Fibroblast of pulmonary artery (primary cell): ENCODE data around the gene SOX3.

Experiments
- DNase-seq: peaks from one replicate; pipeline ENCODE4 v3.0.0-alpha.2; 2010; ENCODE audit warnings: low read depth
- H3K4me3 ChIP-seq: replicated peaks from 2 replicates; pipeline ENCODE4 v1.5.1; 2011; ENCODE audit warnings: low read depth, mild to moderate bottlenecking, control low read depth, low read length, moderate library complexity
- TF ChIP-seq, protein P1 (sequence below): IDR thresholded peaks from 2 replicates; pipeline ENCODE4 v1.5.1; 2011; ENCODE audit warnings: mild to moderate bottlenecking, control low read depth, low read length, inconsistent platforms; ENCODE audit errors: missing control alignments

SOX3 gene

DNA sequence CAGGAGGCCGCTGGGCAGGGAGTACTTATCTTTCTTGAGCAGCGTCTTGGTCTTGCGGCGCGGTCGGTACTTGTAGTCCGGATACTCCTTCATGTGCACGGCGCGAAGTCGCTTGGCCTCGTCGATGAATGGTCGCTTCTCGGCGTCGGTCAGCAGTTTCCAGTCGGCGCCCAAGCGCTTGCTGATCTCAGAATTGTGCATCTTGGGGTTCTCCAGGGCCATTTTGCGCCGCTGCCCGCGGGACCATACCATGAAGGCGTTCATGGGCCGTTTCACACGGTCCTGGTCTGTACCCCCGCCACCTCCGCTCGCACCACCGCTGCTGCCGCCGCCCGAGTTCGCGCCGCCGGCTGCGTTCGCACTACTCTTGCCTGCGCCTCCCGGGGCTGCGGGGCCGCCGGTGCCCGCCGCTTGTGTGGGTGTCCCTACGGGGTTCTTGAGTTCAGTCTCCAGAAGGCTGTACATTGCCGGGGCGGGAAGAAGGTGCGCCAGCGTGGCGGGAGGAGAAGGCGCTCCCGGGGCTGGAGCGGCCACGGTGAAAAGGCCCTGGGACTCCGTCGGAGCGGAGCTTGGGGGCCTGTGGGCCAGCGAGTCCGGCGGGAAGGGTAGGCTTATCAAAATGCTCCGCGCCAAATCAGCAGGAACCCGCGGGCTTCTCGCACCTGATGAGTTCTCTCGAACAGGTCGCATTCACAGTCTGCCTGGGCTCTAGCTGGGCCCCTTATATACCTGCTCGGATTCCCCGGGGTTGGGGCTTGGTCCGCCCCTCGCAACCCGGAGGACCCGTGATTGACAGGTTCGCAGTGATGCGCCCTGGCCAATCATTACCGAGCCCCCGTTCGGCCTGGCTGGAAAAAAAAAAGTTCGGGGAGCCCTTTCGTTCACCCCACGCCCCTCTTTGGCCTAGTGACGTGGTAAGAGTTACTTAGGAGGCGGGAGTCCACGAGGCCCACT, at the start of gene SOX3:
TSS of gene SOX3 (minus strand) at position 699 of the 954 bp plus-strand sequence. CDS start at position 690, 9 bp downstream.
- TF ChIP-seq, protein P1, sequence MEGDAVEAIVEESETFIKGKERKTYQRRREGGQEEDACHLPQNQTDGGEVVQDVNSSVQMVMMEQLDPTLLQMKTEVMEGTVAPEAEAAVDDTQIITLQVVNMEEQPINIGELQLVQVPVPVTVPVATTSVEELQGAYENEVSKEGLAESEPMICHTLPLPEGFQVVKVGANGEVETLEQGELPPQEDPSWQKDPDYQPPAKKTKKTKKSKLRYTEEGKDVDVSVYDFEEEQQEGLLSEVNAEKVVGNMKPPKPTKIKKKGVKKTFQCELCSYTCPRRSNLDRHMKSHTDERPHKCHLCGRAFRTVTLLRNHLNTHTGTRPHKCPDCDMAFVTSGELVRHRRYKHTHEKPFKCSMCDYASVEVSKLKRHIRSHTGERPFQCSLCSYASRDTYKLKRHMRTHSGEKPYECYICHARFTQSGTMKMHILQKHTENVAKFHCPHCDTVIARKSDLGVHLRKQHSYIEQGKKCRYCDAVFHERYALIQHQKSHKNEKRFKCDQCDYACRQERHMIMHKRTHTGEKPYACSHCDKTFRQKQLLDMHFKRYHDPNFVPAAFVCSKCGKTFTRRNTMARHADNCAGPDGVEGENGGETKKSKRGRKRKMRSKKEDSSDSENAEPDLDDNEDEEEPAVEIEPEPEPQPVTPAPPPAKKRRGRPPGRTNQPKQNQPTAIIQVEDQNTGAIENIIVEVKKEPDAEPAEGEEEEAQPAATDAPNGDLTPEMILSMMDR: no peak
- no peak for DNase-seq
- H3K4me3 ChIP-seq: no peak within 1 kb of the TSS

- no peak overlapping the region for H3K4me3 ChIP-seq
- TF ChIP-seq, protein P1: no peak
Observed at GRCh38 chrX:140548985-140549384, 44.1 kb upstream of the SOX3 start.

GRCh38 chrX:140526171-140526570, 21.3 kb upstream of the SOX3 start:
- TF ChIP-seq, protein P1: no peak
- H3K4me3 ChIP-seq: no peak overlapping the region
- peak; percentile 1 for DNase-seq

More at GRCh38 chrX:140548985-140549384, 44.1 kb upstream of the SOX3 start:
- DNase-seq: no peak

DNA sequence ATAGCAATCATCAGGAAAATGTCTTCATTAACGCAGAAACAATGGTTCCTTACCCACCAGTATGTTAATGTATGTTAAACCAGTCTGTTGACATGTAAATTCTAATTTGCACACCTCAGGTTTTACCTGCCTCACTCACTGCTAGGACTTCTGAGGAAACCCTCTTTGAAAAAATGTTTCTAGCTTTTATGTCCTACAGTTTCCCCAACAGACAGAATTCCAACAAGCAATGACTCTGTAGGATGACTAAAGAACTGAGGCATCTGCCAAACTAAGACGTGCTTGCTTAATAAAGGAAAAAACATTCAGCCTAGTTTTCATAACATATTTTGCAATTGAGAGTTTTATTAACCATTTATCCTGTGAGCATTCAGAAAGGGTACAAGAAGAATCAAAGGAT, 20.6 kb upstream of the SOX3 start:
- H3K4me3 ChIP-seq: no peak overlapping the region
- TF ChIP-seq, protein P1: no peak
- DNase-seq: peak; percentile 16

GRCh38 chrX:140524556-140524955, 19.7 kb upstream of the SOX3 start:
- TF ChIP-seq, protein P1: no peak
- H3K4me3 ChIP-seq: no peak overlapping the region
- peak; percentile 13 for DNase-seq

DNA sequence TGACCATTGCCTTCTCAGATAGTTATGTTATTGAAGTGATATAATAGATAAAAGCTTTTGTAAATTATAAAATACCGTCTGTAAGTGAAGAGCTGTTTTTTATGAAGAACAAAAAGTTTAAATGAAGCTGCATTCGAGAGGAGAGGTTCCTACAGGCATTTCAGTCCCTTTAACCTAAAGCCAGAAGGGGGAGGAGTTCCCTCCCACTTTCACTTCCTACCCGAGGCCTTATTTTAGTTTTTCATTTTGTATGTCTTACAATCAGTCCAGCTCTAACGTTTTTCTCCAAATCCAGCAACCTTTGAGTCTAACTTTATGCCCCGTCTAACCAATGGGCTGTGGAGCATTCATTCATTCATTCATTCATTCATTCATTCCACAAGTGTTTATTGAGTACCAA, 16.5 kb upstream of the SOX3 start:
- TF ChIP-seq, protein P1: no peak
- no peak for DNase-seq
- no peak overlapping the region for H3K4me3 ChIP-seq
